Kidney (tissue), 14 donors: Measurements from ENCODE around the gene AK1. TPM values are rescaled to one million over a fixed set of nuclear protein-coding genes. Genes with fewer than 3 reads are reported as not detected.
A peak's percentile ranks its signal among the peaks of the same experiment; 100 is the strongest.

Experiments
- DNase-seq, 5 donors: peaks; one replicate each; pipeline ENCODE4 v3.0.0-alpha.2; 2013 to 2020
- FAIRE-seq: peaks from 2 replicates; lab custom pipeline; 2012; peaks lifted over from hg19 to GRCh38; lab: Jason Lieb, UNC
- H3K27ac ChIP-seq, 2 donors: one replicate each; pipeline ENCODE4 v1.7.0; 2013; ENCODE audit warnings: low read depth in 2 of 2, low read length in 2 of 2, inconsistent platforms in 1 of 2
- H3K27me3 ChIP-seq: one replicate; pipeline ENCODE4 v1.7.1; 2013; ENCODE audit warnings: low read length, inconsistent platforms; ENCODE audit not compliant: control insufficient read depth, insufficient read depth
- H3K36me3 ChIP-seq, 3 donors: one replicate each; pipeline versions ENCODE4 v1.7.0 to v1.7.1; 2013; ENCODE audit warnings: low read length in 3 of 3, control low read depth in 1 of 3, inconsistent platforms in 1 of 3; ENCODE audit not compliant: insufficient read depth in 3 of 3, control insufficient read depth in 2 of 3
- H3K4me1 ChIP-seq, 3 donors: one replicate each; pipeline versions ENCODE4 v1.7.0 to v1.7.1; 2013; ENCODE audit warnings: low read length in 3 of 3, inconsistent platforms in 1 of 3, low read depth in 1 of 3; ENCODE audit not compliant: control insufficient read depth in 2 of 3, insufficient read depth in 2 of 3
- H3K4me3 ChIP-seq, 3 donors: one replicate each; pipeline versions ENCODE4 v1.7.0 to v1.8.1; 2013; ENCODE audit warnings: low read length in 3 of 3, control low read depth in 1 of 3, inconsistent platforms in 1 of 3
- H3K9ac ChIP-seq, 3 donors: one replicate each; pipeline versions ENCODE4 v1.7.0 to v1.7.1; 2013; ENCODE audit warnings: low read length in 3 of 3, control low read depth in 1 of 3, inconsistent platforms in 1 of 3
- H3K9me3 ChIP-seq, 3 donors: one replicate each; pipeline versions ENCODE4 v1.7.0 to v1.7.1; 2013; ENCODE audit warnings: low read length in 3 of 3, control low read depth in 1 of 3, inconsistent platforms in 1 of 3; ENCODE audit not compliant: control insufficient read depth in 2 of 3, insufficient read depth in 1 of 3
- CTCF ChIP-seq: IDR thresholded peaks from 3 replicates; pipeline ENCODE4 v1.5.1; 2012; ENCODE audit warnings: mild to moderate bottlenecking, moderate library complexity, borderline replicate concordance; ENCODE audit not compliant: insufficient read depth; ENCODE audit errors: extremely low read depth
- intact Hi-C: fragments of 100-400 bp; cut with DNase I; formaldehyde crosslinking; loops from one replicate; pipeline ENCODE4 v1.11.1; 2022
- polyA plus RNA-seq: library from polyadenylated mRNA; stranded (reverse); fragments of 350-450 nt; fragmentation: Illumina TruSeq; extraction: RNeasy Lipid Tissue Mini Kit (QIAGEN cat#74804); gene quantifications from one replicate; pipeline ENCODE4 v1.2.3, GENCODE V29; 2014; ENCODE audit warnings: low read depth, low replicate concordance; ENCODE audit not compliant: insufficient read depth
- total RNA-seq: library from RNA; stranded (reverse); fragmentation: NEBNext Ultra II Directional; extraction: Animal tissue kit (Norgen Biotek cat#: 25700); gene quantifications from one replicate; pipeline ENCODE4 v1.2.1, GENCODE V29; 2021
- donor health status: control.
- donor health status: control.
- donor health status: control.
- donor health status: control.
- donor health status: control.
- donor health status: DM: yes; HTN: yes; CAD: no.
- donor health status: Normal renal cell carcinoma (clear cell type).

AK1 gene
- total and polyA plus RNA-seq, 2 donors from 2014 or later: 77.9 to 185 TPM

- DNase-seq: peak in 1 of 5 donors; percentile 96
- H3K9me3 ChIP-seq: no peaks in the 10 kb centered on the region
- no peaks in the 10 kb centered on the region for H3K27me3 ChIP-seq
- H3K4me1 ChIP-seq: peaks cover 0 to 27% (median 0%) of the 10 kb centered on the region in 3 donors
- H3K27ac ChIP-seq: no peak overlapping the region
- no peaks in the 10 kb centered on the region for H3K36me3 ChIP-seq
- FAIRE-seq: no peak
- no peak overlapping the region for H3K9ac ChIP-seq
- intact Hi-C loops: no loop called here
- H3K4me3 ChIP-seq: no peak overlapping the region
- no peak for TF ChIP-seq CTCF
These were observed 41.9 kb upstream of the AK1 start for GRCh38 chr9:127919253-127919815.

GRCh38 chr9:127918183-127919107, 41.0 kb upstream of the AK1 start:
- H3K36me3 ChIP-seq: no peaks in the 10 kb centered on the region
- no peak for TF ChIP-seq CTCF
- FAIRE-seq (no peak), DNase-seq (peak in 1 of 5 donors; percentile 71)
- H3K27ac ChIP-seq: no peak overlapping the region
- H3K9me3 ChIP-seq: no peaks in the 10 kb centered on the region
- no peak overlapping the region for H3K9ac ChIP-seq
- no peak overlapping the region for H3K4me3 ChIP-seq
- H3K4me1 ChIP-seq: peaks cover 0 to 27% (median 0%) of the 10 kb centered on the region in 3 donors
- H3K27me3 ChIP-seq: no peaks in the 10 kb centered on the region
- intact Hi-C loops: no loop called here

- no peak overlapping the region for H3K4me3 ChIP-seq
- H3K9me3 ChIP-seq: no peaks in the 10 kb centered on the region
- no peaks in the 10 kb centered on the region for H3K36me3 ChIP-seq
- no peaks in the 10 kb centered on the region for H3K27me3 ChIP-seq
- DNase-seq (peak in 1 of 5 donors; percentile 59), FAIRE-seq (no peak)
- no peak overlapping the region for H3K27ac ChIP-seq
- H3K4me1 ChIP-seq: peaks cover 0 to 27% (median 0%) of the 10 kb centered on the region in 3 donors
- no peak for TF ChIP-seq CTCF
- intact Hi-C loops: no loop called here
- peak overlapping the region in 1 of 3 donors; percentile 19 for H3K9ac ChIP-seq
These were observed 40.1 kb upstream of the AK1 start for GRCh38 chr9:127917603-127918002.
